HepG2 (cell line): ENCODE data around the gene HYOU1. TPM values are rescaled to one million over a fixed set of nuclear protein-coding genes. Genes with fewer than 3 reads are reported as not detected.

Experiments used
- GTF2F1 ChIP-seq: fragments of 150-350 bp; IDR thresholded peaks from 2 replicates; pipeline ENCODE4 v1.6.1; 2014; ENCODE audit warnings: low read length
- HIVEP1 ChIP-seq: sonication (generic); formaldehyde crosslinking; IDR thresholded peaks from 2 replicates; pipeline ENCODE4 v1.4.0; 2020; ENCODE audit warnings: mild to moderate bottlenecking, missing genetic modification reagents
- KDM5B ChIP-seq: sonication (generic); formaldehyde crosslinking; IDR thresholded peaks from 2 replicates; pipeline ENCODE4 v1.4.0; 2020; ENCODE audit warnings: missing genetic modification reagents, mild to moderate bottlenecking, borderline replicate concordance
- MED8 ChIP-seq: sonication (generic); formaldehyde crosslinking; IDR thresholded peaks from 2 replicates; pipeline ENCODE4 v1.8.1; 2023; ENCODE audit warnings: mild to moderate bottlenecking, missing genetic modification reagents; ENCODE audit not compliant: insufficient replicate concordance
- PHB2 ChIP-seq: fragments of 450-650 bp; IDR thresholded peaks from 2 replicates; pipeline ENCODE4 v1.6.1; 2018; ENCODE audit not compliant: partially characterized antibody
- TCF7 ChIP-seq: sonication (generic); IDR thresholded peaks from 2 replicates; pipeline ENCODE4 v1.6.1; 2016; ENCODE audit warnings: antibody characterized with exemption, low read depth
- ZNF235 ChIP-seq: sonication (generic); formaldehyde crosslinking; IDR thresholded peaks from 2 replicates; pipeline ENCODE4 v1.8.1; 2023; ENCODE audit warnings: mild to moderate bottlenecking, missing genetic modification reagents, borderline replicate concordance
- ZNF253 ChIP-seq: sonication (generic); formaldehyde crosslinking; IDR thresholded peaks from 2 replicates; pipeline ENCODE4 v1.8.0; 2022; ENCODE audit warnings: mild to moderate bottlenecking, missing genetic modification reagents, borderline replicate concordance
- ZNF776 ChIP-seq: sonication (generic); formaldehyde crosslinking; IDR thresholded peaks from 2 replicates; pipeline ENCODE4 v1.4.0; 2020; ENCODE audit warnings: mild to moderate bottlenecking, missing genetic modification reagents
- ZNF792 ChIP-seq: IDR thresholded peaks from 2 replicates; pipeline ENCODE4 v1.6.1; 2016
- ZNF83 ChIP-seq: sonication (generic); formaldehyde crosslinking; IDR thresholded peaks from 2 replicates; pipeline ENCODE4 v1.4.0; 2020; ENCODE audit warnings: missing genetic modification reagents, mild to moderate bottlenecking, borderline replicate concordance
- ZNF883 ChIP-seq: sonication (generic); formaldehyde crosslinking; IDR thresholded peaks from 2 replicates; pipeline ENCODE4 v1.5.1; 2020; ENCODE audit warnings: mild to moderate bottlenecking, missing genetic modification reagents; ENCODE audit errors: not compliant biosample characterization
- ZSCAN21 ChIP-seq: sonication (generic); formaldehyde crosslinking; IDR thresholded peaks from 2 replicates; pipeline ENCODE4 v1.8.0; 2022; ENCODE audit warnings: mild to moderate bottlenecking, missing genetic modification reagents, moderate library complexity, borderline replicate concordance
- ZSCAN29 ChIP-seq: sonication (generic); formaldehyde crosslinking; conservative IDR thresholded peaks from 2 replicates; pipeline ENCODE4 v1.4.0; 2020; ENCODE audit warnings: mild to moderate bottlenecking, missing genetic modification reagents
- polyA plus RNA-seq, 8 experiments: library from polyadenylated mRNA; depleted of rRNA in 3 of 8; stranded (reverse) in 7 of 8; unstranded in 1 of 8; fragments of >200 nt; fragmentation: Illumina TruSeq in 4 of 8; extraction: Trizol in 4 of 8; gene quantifications; 2 replicates each; pipeline versions ENCODE4 v1.2.1 to v1.2.3, GENCODE V29; 2011 to 2016; ENCODE audit warnings: low read depth in 4 of 8, missing spikeins in 1 of 8, mixed read lengths in 1 of 8; ENCODE audit not compliant: insufficient read depth in 1 of 8
- total RNA-seq, 5 experiments: library from RNA; depleted of rRNA; stranded (reverse); fragments of >200 nt; fragmentation: Illumina TruSeq; extraction: Trizol; gene quantifications; 2 replicates each; pipeline ENCODE4 v1.2.3, GENCODE V29; 2016; ENCODE audit warnings: low read depth in 1 of 5
- TF ChIP-seq, protein P1 (sequence below): sonication (generic); formaldehyde crosslinking; IDR thresholded peaks from one replicate; pipeline ENCODE4 v1.5.1; 2020; ENCODE audit warnings: mild to moderate bottlenecking, missing genetic modification reagents; ENCODE audit errors: not compliant biosample characterization
- TF ChIP-seq, protein P2 (sequence below): sonication (generic); formaldehyde crosslinking; IDR thresholded peaks from 2 replicates; pipeline ENCODE4 v1.4.0; 2020; ENCODE audit warnings: mild to moderate bottlenecking, missing genetic modification reagents

The HYOU1 gene
- total and polyA plus RNA-seq, 2 of the 13 experiments (the other 11 are each of a cell fraction or from before 2014, with no cell fraction given), result 127 to 155 TPM

DNA sequence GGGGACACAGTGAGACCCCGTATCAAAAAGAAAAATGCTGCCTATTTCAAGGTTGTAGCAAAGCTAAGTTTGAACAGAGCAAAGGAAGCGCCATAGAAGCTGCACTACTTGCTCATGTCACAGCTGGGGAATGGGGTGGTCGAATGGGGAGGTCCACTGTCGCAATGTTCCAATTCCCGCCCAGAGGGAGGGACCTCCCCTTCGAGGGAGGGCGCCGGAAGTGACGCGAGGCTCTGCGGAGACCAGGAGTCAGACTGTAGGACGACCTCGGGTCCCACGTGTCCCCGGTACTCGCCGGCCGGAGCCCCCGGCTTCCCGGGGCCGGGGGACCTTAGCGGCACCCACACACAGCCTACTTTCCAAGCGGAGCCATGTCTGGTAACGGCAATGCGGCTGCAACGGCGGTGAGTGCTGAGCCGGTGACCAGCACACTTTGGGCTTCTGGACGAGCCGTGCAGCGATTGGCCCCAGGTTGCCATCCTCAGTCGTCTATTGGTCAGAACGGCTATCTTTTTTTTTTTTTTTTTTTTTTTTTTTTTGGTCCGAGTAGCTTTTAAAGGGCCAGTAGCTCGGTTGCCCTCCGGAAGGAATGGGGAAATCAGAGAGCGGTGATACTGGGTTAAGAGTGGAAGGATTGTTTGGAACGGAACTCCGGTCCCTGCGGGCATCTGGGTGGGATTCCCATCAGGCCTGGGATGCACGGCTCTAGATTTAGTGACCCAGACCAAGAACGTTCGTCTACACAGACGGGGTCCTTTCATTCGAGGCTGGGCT is 27.8 kb upstream of the HYOU1 start, which contains the start of gene HMBS (continued):
- TF ChIP-seq, protein P1, sequence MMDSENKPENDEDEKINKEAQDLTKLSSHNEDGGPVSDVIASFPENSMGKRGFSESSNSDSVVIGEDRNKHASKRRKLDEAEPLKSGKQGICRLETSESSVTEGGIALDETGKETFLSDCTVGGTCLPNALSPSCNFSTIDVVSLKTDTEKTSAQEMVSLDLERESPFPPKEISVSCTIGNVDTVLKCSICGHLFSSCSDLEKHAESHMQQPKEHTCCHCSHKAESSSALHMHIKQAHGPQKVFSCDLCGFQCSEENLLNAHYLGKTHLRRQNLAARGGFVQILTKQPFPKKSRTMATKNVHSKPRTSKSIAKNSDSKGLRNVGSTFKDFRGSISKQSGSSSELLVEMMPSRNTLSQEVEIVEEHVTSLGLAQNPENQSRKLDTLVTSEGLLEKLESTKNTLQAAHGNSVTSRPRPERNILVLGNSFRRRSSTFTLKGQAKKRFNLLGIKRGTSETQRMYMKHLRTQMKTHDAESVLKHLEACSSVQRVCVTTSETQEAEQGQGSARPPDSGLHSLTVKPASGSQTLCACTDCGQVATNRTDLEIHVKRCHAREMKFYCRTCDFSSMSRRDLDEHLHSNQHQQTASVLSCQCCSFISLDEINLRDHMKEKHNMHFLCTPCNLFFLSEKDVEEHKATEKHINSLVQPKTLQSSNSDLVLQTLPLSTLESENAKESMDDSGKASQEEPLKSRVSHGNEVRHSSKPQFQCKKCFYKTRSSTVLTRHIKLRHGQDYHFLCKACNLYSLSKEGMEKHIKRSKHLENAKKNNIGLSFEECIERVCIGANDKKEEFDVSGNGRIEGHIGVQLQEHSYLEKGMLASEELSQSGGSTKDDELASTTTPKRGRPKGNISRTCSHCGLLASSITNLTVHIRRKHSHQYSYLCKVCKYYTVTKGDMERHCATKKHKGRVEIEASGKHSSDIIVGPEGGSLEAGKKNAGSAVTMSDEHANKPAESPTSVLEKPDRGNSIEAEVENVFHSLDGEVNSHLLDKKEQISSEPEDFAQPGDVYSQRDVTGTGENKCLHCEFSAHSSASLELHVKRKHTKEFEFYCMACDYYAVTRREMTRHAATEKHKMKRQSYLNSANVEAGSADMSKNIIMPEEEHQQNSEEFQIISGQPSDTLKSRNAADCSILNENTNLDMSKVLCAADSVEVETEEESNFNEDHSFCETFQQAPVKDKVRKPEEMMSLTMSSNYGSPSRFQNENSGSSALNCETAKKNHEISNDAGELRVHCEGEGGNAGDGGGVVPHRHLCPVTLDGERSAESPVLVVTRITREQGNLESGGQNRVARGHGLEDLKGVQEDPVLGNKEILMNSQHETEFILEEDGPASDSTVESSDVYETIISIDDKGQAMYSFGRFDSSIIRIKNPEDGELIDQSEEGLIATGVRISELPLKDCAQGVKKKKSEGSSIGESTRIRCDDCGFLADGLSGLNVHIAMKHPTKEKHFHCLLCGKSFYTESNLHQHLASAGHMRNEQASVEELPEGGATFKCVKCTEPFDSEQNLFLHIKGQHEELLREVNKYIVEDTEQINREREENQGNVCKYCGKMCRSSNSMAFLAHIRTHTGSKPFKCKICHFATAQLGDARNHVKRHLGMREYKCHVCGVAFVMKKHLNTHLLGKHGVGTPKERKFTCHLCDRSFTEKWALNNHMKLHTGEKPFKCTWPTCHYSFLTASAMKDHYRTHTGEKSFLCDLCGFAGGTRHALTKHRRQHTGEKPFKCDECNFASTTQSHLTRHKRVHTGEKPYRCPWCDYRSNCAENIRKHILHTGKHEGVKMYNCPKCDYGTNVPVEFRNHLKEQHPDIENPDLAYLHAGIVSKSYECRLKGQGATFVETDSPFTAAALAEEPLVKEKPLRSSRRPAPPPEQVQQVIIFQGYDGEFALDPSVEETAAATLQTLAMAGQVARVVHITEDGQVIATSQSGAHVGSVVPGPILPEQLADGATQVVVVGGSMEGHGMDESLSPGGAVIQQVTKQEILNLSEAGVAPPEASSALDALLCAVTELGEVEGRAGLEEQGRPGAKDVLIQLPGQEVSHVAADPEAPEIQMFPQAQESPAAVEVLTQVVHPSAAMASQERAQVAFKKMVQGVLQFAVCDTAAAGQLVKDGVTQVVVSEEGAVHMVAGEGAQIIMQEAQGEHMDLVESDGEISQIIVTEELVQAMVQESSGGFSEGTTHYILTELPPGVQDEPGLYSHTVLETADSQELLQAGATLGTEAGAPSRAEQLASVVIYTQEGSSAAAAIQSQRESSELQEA (CRISPR knock-in tag), result peak; percentile 32
- TF ChIP-seq, protein P2, sequence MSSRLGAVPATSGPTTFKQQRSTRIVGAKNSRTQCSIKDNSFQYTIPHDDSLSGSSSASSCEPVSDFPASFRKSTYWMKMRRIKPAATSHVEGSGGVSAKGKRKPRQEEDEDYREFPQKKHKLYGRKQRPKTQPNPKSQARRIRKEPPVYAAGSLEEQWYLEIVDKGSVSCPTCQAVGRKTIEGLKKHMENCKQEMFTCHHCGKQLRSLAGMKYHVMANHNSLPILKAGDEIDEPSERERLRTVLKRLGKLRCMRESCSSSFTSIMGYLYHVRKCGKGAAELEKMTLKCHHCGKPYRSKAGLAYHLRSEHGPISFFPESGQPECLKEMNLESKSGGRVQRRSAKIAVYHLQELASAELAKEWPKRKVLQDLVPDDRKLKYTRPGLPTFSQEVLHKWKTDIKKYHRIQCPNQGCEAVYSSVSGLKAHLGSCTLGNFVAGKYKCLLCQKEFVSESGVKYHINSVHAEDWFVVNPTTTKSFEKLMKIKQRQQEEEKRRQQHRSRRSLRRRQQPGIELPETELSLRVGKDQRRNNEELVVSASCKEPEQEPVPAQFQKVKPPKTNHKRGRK, result no peak
- TF ChIP-seq ZNF792 (CRISPR knock-in tag) (peak; percentile 16; the same call in 1 of the 2 replicates), ZSCAN21 (CRISPR knock-in tag) (peak; percentile 60; the same call in 1 of the 2 replicates), ZNF253 (CRISPR knock-in tag) (no peak), ZNF776 (0 out of 2 replicates have a peak, but pooled peaks have one; percentile 45), KDM5B (CRISPR knock-in tag) (peak; percentile 73; the same call in 1 of the 2 replicates), HIVEP1 (CRISPR knock-in tag) (peak; percentile 43; the same call in 1 of the 2 replicates), ZNF83 (CRISPR knock-in tag) (no peak), MED8 (peak; percentile 45), TCF7 (no peak), ZNF883 (CRISPR knock-in tag) (peak; percentile 58), GTF2F1 (no peak), PHB2 (no peak), ZSCAN29 (CRISPR knock-in tag) (peak; percentile 85), ZNF235 (CRISPR knock-in tag) (peak; percentile 94; the same call in 1 of the 2 replicates)
